Measurements from ENCODE around the gene DENND1A. TPM values are rescaled to one million over a fixed set of nuclear protein-coding genes. Genes with fewer than 3 reads are reported as not detected.

Gene DENND1A
- total and polyA plus RNA-seq, 2 of the 13 experiments (the other 11 are each of a cell fraction or from before 2014, with no cell fraction given) = 14.8 to 30.1 TPM

- no peak for TF ChIP-seq ZFP36L1 (CRISPR knock-in tag; IDR thresholded peaks at IDR 0.05)
- TF ChIP-seq ZNF12 (CRISPR knock-in tag; IDR thresholded peaks at IDR 0.05) = no peak
- no peak for TF ChIP-seq RARG (CRISPR knock-in tag; IDR thresholded peaks at IDR 0.05; ENCODE audit: low read depth)
- no peak for TF ChIP-seq HNRNPUL1 (IDR thresholded peaks at IDR 0.05; ENCODE audit: low read depth, low read length)
- no peak for TF ChIP-seq ZSCAN25 (CRISPR knock-in tag; IDR thresholded peaks at IDR 0.05)
- TF ChIP-seq U2AF1 (optimal IDR thresholded peaks at IDR 0.05; ENCODE audit: low read depth, low read length) = no peak
- no peak for TF ChIP-seq ZNF597 (CRISPR knock-in tag; IDR thresholded peaks at IDR 0.05)
- no peak for TF ChIP-seq PAWR (CRISPR knock-in tag; IDR thresholded peaks at IDR 0.05; ENCODE audit: borderline replicate concordance)
- TF ChIP-seq ARNT (IDR thresholded peaks at IDR 0.05) = no peak
Observed at GRCh38 chr9:123757960-123758359, 172.0 kb downstream of the DENND1A start (continued).

- ChIA-PET POLR2A (no interaction called here), CTCF (ENCODE audit: low intra/inter-chr PET ratio, low total read pairs) (no interaction called here)
- WGBS (ENCODE audit: low lambda C conversion rate) = 98% methylated on average over 6 of the region's 6 CpGs
- H3K27me3 ChIP-seq (ENCODE audit: control insufficient read depth in 1 of 2, insufficient read depth in 2 of 2, low read length in 2 of 2) = no peaks in the 10 kb centered on the region
- H3K9me3 ChIP-seq (ENCODE audit: low read length) = no peaks in the 10 kb centered on the region
- peaks cover 18% of the 10 kb centered on the region for H3K4me1 ChIP-seq (ENCODE audit: insufficient read depth, low read length)
- DNase-seq (ENCODE audit: low spot score) = no peak
- BruUV-seq (replicated peaks) = no TSS peak
- no peak overlapping the region for H3K4me2 ChIP-seq (ENCODE audit: low read depth, low read length)
- no peak overlapping the region for H3K4me3 ChIP-seq (replicated peaks in 1 of 3; ENCODE audit: insufficient read depth in 1 of 3, low read depth in 2 of 3, low read length in 3 of 3)
- H3K79me2 ChIP-seq (ENCODE audit: insufficient read depth, low read length) = no peaks in the 10 kb centered on the region
- intact Hi-C loops (cut with micrococcal nuclease; ENCODE audit: unreplicated experiment) (no loop called here), in situ Hi-C loops (cut with HindIII; ENCODE audit: extremely low pct_ligation_motif_present, low pct_unique_long_range_greater_than_20kb) (no loop called here)
- peaks cover 8 to 31% of the 10 kb centered on the region in 2 experiments; a peak in 4 of 5 replicates for H3K36me3 ChIP-seq (replicated peaks in 1 of 2; ENCODE audit: control insufficient read depth in 1 of 2, insufficient read depth in 2 of 2, low read length in 2 of 2)
- FAIRE-seq = no peak
- H2AFZ ChIP-seq (ENCODE audit: low read length) = no peak overlapping the region
- no peak overlapping the region for H3K27ac ChIP-seq (ENCODE audit: extremely low read length, insufficient read depth, low read length)
- no peak for ATAC-seq
- no peaks in the 10 kb centered on the region for H4K20me1 ChIP-seq (ENCODE audit: insufficient read depth, low read length)
- H3K9ac ChIP-seq (ENCODE audit: insufficient read depth, low read depth, low read length) = no peak overlapping the region
- TF ChIP-seq BCL3 (CRISPR knock-in tag; IDR thresholded peaks at IDR 0.05) (no peak), ZNF530 (CRISPR knock-in tag; IDR thresholded peaks at IDR 0.05; ENCODE audit: low read depth) (no peak), ZBTB49 (CRISPR knock-in tag; IDR thresholded peaks at IDR 0.05; ENCODE audit: borderline replicate concordance) (no peak), ZNF510 (CRISPR knock-in tag; IDR thresholded peaks at IDR 0.05; ENCODE audit: low read depth) (no peak), BHLHE40 (IDR thresholded peaks at IDR 0.05; ENCODE audit: low read length) (no peak), KDM4B (CRISPR knock-in tag; IDR thresholded peaks at IDR 0.05) (no peak), ATF4 (CRISPR knock-in tag; IDR thresholded peaks at IDR 0.05) (no peak), SUZ12 (IDR thresholded peaks at IDR 0.05; ENCODE audit: low read depth, low read length) (no peak)
Observed at GRCh38 chr9:123757547-123757946, 172.4 kb downstream of the DENND1A start.
